ENCODE results near the gene C19orf85.
A peak's percentile ranks its signal among the peaks of the same experiment; 100 is the strongest.

The C19orf85 gene

GRCh38 chr19:55488986-55489710 lies 24.6 kb upstream of the C19orf85 start:
- DNase-seq, result no peak

- no peak for DNase-seq
These were observed 23.6 kb upstream of the C19orf85 start, which contains the start of gene SSC5D for GRCh38 chr19:55487924-55488687. Gene SSC5D, plus strand, starts transcription at chr19:55488436. Its CDS starts 154 bp downstream, at chr19:55488590.

- DNase-seq, result no peak
These were observed 22.7 kb upstream of the C19orf85 start for GRCh38 chr19:55486971-55487923.

DNA sequence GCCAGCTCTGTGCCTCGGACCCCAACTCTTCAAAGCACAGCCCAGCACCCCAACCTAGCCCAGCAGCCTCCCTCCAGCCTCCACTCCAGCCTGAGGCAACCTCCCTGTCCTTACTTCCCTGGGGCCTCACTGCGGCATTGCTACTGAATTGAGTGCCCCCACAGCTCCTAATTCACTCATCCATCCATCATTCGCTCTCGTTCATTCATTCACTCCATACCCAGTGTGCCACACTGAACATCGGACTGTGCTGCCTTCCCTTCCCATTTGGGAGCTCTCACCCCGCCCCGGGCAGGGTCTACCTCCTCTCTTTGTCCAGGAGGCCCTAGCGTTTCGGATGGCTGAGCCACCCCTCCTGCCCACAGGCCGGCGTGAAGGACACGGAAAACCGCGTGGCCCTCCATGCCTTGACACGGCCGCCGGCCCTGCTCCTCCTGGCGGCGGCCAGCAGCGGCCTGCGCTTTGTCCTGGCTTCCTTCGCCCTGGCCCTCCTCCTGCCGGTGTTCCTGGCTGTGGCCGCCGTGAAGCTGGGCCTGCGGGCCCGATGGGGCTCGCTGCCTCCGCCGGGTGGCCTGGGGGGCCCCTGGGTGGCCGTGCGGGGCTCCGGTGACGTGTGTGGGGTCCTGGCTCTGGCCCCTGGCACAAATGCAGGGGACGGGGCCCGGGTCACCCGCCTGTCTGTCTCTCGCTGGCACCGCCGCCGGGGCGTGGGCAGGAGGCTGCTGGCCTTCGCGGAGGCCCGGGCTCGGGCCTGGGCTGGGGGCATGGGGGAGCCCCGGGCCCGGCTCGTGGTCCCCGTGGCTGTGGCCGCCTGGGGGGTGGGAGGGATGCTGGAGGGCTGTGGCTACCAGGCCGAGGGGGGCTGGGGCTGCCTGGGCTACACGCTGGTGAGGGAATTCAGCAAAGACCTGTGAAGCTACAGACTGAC lies 21.8 kb upstream of the C19orf85 start:
- no peak for DNase-seq

DNA sequence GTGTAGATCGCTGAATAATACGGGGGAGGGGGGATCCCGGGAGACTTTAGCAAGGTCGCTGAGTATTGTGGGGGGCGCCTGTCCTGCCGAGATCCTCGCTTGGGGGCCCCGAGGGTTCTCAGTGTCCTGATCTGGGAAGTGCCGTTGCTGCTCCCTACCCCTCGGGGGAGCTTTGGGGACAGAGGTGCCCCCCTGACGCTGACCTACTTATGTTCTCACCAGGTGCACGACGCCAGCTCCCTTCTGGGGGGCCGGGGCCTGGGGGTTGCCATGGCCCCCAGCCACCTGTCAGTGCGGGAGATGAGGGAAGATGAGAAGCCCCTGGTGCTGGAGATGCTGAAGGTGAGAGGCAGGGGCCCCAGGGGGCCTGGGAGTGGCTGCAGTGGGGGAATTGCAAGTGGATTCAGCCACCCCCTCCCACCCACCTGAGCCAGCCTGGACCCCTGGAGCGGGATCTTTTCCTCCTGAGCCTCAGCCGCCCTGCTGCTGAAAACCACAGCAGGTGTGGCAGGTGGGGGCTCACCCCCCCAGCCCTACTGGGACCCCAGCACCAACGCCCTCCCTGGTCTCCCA lies 21.0 kb upstream of the C19orf85 start:
- no peak for DNase-seq

GRCh38 chr19:55484593-55485438 lies 20.3 kb upstream of the C19orf85 start, which contains the start of gene NAT14:
Gene NAT14, plus strand, starts transcription at chr19:55485188. Its CDS starts 521 bp downstream, at chr19:55485709.
- DNase-seq, result peak; percentile 50

DNA sequence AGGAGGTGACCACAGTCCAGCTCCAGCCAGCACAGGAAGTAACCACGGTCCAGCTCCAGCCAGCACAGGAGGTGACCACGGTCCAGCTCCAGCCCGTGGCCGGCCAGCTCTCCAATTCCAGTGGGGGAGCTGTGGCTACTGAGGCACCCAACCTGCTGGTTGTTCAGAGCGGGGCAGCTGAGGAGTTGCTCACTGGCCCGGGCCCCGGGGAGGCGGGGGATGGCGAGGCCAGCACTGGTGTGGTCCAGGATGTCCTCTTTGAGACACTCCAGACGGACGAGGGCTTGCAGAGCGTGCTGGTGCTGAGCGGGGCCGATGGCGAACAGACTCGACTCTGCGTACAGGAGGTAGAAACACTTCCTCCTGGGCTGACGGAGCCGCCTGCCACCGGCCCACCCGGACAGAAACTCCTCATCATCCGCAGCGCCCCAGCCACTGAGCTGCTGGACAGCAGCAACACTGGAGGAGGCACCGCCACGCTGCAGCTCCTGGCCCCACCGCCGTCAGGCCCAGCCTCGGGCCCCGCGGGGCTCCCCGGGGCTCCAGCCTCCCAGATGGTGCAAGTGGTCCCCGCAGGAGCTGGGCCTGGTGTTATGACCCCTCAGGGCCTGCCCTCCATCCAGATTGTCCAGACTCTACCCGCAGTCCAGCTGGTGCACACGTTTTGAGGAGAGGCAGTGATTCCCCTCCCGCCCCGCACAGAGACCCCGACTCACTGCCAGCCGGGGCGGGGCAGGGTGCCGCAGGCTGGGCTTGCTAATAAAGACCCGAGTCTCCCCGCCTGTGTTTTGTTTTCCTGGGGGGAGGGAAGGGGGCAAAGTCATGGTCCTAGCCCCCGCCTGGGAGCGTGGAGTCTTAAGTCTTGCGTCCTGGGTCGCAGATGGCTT lies 19.4 kb upstream of the C19orf85 start:
- DNase-seq, result no peak

DNA sequence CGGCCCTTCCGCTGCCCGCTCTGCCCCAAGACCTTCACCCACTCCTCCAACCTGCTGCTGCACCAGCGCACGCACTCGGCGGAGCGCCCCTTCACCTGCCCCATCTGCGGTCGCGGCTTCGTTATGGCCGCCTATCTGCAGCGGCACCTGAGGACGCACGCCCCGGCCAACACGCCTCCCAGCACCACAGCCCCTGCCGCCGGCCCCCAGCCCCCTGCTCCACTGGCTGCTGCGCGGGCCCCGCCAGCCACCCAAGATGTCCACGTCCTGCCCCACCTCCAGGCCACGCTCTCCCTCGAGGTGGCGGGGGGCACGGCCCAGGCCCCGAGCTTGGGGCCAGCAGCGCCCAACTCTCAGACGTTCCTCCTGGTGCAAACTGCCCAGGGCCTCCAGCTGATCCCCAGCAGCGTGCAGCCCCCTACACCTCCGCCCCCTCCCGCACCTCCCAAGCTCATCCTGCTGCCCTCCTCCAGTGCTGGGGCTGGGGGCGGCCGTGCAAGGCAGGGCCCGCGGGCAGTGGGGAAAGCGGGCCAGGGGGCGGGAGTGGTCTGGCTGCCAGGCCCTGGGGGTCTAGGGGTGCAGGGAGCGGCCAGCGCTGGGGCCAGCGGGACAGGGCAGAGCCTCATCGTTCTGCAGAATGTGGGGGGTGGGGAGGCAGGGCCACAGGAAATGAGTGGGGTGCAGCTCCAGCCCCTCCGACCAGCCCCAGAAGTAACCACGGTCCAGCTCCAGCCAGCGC lies 18.6 kb upstream of the C19orf85 start:
- no peak for DNase-seq

DNA sequence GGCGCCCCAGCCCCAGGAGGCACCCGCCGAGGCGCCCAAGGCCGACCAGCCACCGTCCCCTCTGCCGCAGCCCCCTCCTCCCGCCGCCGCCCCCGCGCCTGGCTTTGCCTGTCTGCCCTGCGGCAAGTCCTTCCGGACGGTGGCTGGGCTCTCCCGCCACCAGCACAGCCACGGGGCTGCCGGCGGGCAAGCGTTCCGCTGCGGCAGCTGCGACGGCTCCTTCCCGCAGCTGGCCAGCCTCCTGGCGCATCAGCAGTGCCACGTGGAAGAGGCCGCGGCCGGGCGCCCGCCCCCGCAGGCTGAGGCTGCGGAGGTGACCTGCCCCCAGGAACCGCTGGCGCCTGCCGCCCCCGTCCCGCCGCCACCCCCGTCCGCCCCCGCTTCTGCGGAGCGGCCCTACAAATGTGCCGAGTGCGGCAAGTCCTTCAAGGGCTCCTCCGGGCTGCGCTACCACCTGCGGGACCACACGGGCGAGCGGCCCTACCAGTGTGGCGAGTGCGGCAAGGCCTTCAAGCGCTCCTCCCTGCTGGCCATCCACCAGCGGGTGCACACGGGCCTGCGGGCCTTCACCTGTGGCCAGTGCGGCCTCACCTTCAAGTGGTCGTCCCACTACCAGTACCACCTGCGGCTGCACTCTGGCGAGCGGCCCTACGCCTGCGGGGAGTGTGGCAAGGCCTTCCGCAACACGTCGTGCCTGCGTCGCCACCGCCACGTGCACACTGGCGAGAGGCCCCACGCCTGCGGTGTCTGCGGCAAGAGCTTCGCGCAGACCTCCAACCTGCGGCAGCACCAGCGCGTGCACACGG lies 17.8 kb upstream of the C19orf85 start:
- no peak for DNase-seq

DNA sequence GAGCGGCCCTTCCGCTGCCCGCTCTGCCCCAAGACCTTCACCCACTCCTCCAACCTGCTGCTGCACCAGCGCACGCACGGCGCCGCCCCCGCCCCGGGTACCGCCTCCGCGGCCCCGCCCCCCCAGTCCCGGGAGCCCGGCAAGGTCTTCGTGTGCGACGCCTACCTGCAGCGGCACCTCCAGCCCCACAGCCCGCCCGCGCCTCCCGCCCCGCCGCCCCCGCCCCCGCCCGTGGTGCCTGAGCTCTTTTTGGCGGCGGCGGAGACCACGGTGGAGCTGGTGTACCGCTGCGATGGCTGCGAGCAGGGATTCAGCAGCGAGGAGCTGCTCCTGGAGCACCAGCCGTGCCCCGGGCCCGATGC lies 17.2 kb upstream of the C19orf85 start:
- DNase-seq, result no peak

- DNase-seq, result no peak
These were observed 16.7 kb upstream of the C19orf85 start for GRCh38 chr19:55481148-55481793.

DNA sequence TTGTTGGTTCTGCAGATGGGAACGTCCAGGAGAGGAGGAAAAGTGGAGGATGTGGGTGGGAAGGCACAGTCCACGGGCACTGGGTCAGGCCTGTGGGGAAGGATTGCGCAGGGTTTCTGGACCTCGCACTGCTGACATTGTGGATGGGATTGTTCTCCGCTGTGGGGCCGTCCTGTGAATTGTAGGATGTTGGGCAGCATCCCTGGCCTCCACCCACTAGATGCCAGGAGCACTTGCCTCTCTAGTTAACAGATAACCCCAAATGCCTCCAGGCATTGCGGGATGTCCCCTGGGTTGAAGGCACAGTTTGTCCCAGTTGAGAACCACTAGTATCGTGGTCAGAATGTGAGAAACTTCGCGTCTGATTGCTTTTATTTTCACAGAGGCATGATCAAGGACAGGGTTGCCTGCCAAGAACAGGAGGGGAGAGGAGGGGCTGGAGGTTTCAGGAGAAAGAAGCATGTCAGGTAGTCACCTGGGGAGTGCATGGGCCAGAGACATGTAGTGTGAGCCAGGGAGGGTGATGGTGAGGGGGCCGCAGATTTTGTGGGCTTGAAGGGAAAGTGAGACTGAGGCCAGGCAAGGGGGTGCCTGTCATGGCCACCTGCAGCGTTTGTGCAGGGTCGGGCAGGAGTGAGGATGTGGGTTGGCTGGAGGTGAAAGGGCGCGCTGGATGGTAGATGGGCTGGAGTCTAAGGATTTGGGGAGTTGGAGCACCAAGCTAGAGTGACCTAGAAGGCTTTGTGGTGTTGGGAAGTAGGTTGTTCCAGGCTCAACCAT lies 15.1 kb upstream of the C19orf85 start:
- DNase-seq, result no peak

DNA sequence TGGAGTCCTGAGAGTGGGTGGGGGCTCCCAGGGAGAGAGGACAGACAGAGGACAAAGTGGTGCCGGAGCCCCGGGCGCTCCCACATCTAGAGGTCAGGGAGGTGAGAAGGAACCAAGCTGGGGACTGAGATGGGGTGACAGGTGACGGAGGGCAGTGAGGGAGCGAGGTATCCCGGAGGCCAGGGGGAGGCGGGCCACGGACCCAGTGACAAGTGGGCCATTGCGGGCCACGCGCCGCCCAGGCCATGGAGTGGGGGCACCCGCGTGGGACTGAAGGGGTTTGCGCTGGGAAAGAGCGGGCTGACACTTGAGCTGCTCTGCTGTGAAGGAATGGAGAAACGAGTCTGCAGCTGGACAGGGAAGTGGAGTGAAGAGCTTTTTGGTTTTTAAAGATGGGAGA lies 14.5 kb upstream of the C19orf85 start:
- no peak for DNase-seq

DNA sequence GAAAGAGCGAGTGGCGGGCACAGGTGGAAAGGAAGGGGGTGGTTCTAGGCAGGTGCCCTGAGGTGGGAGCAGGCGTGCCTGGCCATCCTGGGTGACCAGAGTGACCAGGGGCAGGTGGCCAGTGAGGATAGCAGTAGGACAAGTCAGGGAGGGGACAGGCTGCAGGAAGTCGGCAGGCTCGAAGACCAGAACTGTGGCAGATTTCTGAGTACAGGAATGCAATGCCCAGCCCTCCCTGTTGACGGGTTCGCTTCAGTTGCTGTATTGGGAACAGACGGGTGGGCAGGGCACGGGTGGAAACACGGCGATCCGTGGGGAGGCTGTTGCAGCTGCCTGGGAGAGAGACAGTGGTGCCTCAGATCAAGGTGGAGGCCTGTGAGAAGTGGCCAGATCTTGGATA lies 13.8 kb upstream of the C19orf85 start:
- no peak for DNase-seq

GRCh38 chr19:55477905-55478304 lies 13.4 kb upstream of the C19orf85 start:
- no peak for DNase-seq

- peak; percentile 87 for DNase-seq
These were observed 11.7 kb upstream of the C19orf85 start, which contains the start of gene ZNF628 for GRCh38 chr19:55476100-55476775. Gene ZNF628, plus strand, starts transcription at chr19:55476617. Its CDS starts 3,294 bp downstream, at chr19:55479911.
